DND-41 (cell line): ENCODE measurements around the gene HLCS.
A peak's percentile ranks its signal among the peaks of the same experiment; 100 is the strongest.

Source experiments
- EZH2 ChIP-seq: IDR thresholded peaks from 3 replicates; pipeline ENCODE4 v1.6.1; 2012; ENCODE audit warnings: borderline replicate concordance, low read depth, mild to moderate bottlenecking, moderate library complexity, low read length, inconsistent platforms; ENCODE audit not compliant: severe bottlenecking
- TF ChIP-seq, protein P1 (sequence below): IDR thresholded peaks from 2 replicates; pipeline ENCODE4 v1.5.1; 2012; ENCODE audit warnings: borderline replicate concordance, low read length, moderate library complexity, mild to moderate bottlenecking; ENCODE audit not compliant: poor library complexity, severe bottlenecking; ENCODE audit errors: extremely low read depth

- TF ChIP-seq, protein P1, sequence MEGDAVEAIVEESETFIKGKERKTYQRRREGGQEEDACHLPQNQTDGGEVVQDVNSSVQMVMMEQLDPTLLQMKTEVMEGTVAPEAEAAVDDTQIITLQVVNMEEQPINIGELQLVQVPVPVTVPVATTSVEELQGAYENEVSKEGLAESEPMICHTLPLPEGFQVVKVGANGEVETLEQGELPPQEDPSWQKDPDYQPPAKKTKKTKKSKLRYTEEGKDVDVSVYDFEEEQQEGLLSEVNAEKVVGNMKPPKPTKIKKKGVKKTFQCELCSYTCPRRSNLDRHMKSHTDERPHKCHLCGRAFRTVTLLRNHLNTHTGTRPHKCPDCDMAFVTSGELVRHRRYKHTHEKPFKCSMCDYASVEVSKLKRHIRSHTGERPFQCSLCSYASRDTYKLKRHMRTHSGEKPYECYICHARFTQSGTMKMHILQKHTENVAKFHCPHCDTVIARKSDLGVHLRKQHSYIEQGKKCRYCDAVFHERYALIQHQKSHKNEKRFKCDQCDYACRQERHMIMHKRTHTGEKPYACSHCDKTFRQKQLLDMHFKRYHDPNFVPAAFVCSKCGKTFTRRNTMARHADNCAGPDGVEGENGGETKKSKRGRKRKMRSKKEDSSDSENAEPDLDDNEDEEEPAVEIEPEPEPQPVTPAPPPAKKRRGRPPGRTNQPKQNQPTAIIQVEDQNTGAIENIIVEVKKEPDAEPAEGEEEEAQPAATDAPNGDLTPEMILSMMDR, result peak; percentile 30
- TF ChIP-seq EZH2, result no peak
Measured at GRCh38 chr21:36700971-36701755, 265.3 kb downstream of the HLCS start.
